ENCODE data around the gene PURA. TPM values are rescaled to one million over a fixed set of nuclear protein-coding genes. Genes with fewer than 3 reads are reported as not detected.

PURA gene
- total RNA-seq, 1 experiment from 2014 or later: 9.5 TPM

GRCh38 chr5:140075371-140075770, 38.5 kb upstream of the PURA start:
- ChIA-PET POLR2A (ENCODE audit: low non-redundant PET) (no interaction called here), CTCF (interaction anchor here (0.6 to 1.0 kb wide), 4 partner anchors 69 to 870 kb away, joined by 3 to 11 read pairs (median 6); no protein-coding TSS in a partner anchor)
- H3K9me3 ChIP-seq (ENCODE audit: low read depth, low read length, poor library complexity, severe bottlenecking): no peaks in the 10 kb centered on the region
- peak; percentile 10 for DNase-seq (ENCODE audit: low spot score)
- H3K27me3 ChIP-seq (replicated peaks; ENCODE audit: insufficient read depth, low read depth, low read length, poor library complexity): peaks cover 7% of the 10 kb centered on the region
- no peak overlapping the region for H3K27ac ChIP-seq (ENCODE audit: low read depth, low read length, poor library complexity, severe bottlenecking)
- TF ChIP-seq EZH2 (IDR thresholded peaks at IDR 0.05; ENCODE audit: borderline replicate concordance, low read depth, low read length, poor library complexity, severe bottlenecking): no peak
- peak; percentile 41 for TF ChIP-seq CTCF (conservative IDR thresholded peaks at IDR 0.05; ENCODE audit: low read depth, low read length)
- H3K36me3 ChIP-seq (ENCODE audit: insufficient read depth, low read length, poor library complexity, severe bottlenecking): no peaks in the 10 kb centered on the region
- intact Hi-C loops (cut with micrococcal nuclease; ENCODE audit: unreplicated experiment): no loop called here
- no TSS peak for BruUV-seq (replicated peaks)
- H3K4me3 ChIP-seq (ENCODE audit: low read depth, low read length, poor library complexity, severe bottlenecking): no peak overlapping the region
- H3K4me1 ChIP-seq (ENCODE audit: insufficient read depth, low read length, poor library complexity, severe bottlenecking): no peaks in the 10 kb centered on the region

GRCh38 chr5:140076142-140076541, 37.8 kb upstream of the PURA start:
- DNase-seq (ENCODE audit: low spot score): no peak

GRCh38 chr5:140076788-140077187, 37.1 kb upstream of the PURA start:
- Histone ChIP-seq H3K36me3 (ENCODE audit: insufficient read depth, low read length, poor library complexity, severe bottlenecking) (no peaks in the 10 kb centered on the region), H3K27ac (ENCODE audit: low read depth, low read length, poor library complexity, severe bottlenecking) (no peak overlapping the region), H3K9me3 (ENCODE audit: low read depth, low read length, poor library complexity, severe bottlenecking) (no peaks in the 10 kb centered on the region), H3K4me1 (ENCODE audit: insufficient read depth, low read length, poor library complexity, severe bottlenecking) (no peaks in the 10 kb centered on the region), H3K4me3 (ENCODE audit: low read depth, low read length, poor library complexity, severe bottlenecking) (no peak overlapping the region), H3K27me3 (replicated peaks; ENCODE audit: insufficient read depth, low read depth, low read length, poor library complexity) (peaks cover 3% of the 10 kb centered on the region)
- intact Hi-C loops (cut with micrococcal nuclease; ENCODE audit: unreplicated experiment): no loop called here
- CTCF ChIA-PET: no interaction called here
- POLR2A ChIA-PET (ENCODE audit: low non-redundant PET): no interaction called here
- TF ChIP-seq CTCF (conservative IDR thresholded peaks at IDR 0.05; ENCODE audit: low read depth, low read length) (no peak), EZH2 (IDR thresholded peaks at IDR 0.05; ENCODE audit: borderline replicate concordance, low read depth, low read length, poor library complexity, severe bottlenecking) (no peak)
- DNase-seq (ENCODE audit: low spot score): no peak
- no TSS peak for BruUV-seq (replicated peaks)

More at GRCh38 chr5:140076142-140076541, 37.8 kb upstream of the PURA start:
- Histone ChIP-seq H3K27ac (ENCODE audit: low read depth, low read length, poor library complexity, severe bottlenecking) (no peak overlapping the region), H3K4me1 (ENCODE audit: insufficient read depth, low read length, poor library complexity, severe bottlenecking) (no peaks in the 10 kb centered on the region), H3K9me3 (ENCODE audit: low read depth, low read length, poor library complexity, severe bottlenecking) (no peaks in the 10 kb centered on the region), H3K27me3 (replicated peaks; ENCODE audit: insufficient read depth, low read depth, low read length, poor library complexity) (peaks cover under 1% of the 10 kb centered on the region), H3K4me3 (ENCODE audit: low read depth, low read length, poor library complexity, severe bottlenecking) (no peak overlapping the region), H3K36me3 (ENCODE audit: insufficient read depth, low read length, poor library complexity, severe bottlenecking) (no peaks in the 10 kb centered on the region)
- no TSS peak for BruUV-seq (replicated peaks)
- TF ChIP-seq EZH2 (IDR thresholded peaks at IDR 0.05; ENCODE audit: borderline replicate concordance, low read depth, low read length, poor library complexity, severe bottlenecking) (no peak), CTCF (conservative IDR thresholded peaks at IDR 0.05; ENCODE audit: low read depth, low read length) (no peak)
- CTCF ChIA-PET: interaction anchor here (1.0 kb wide), 1 partner anchor 68 kb away, joined by 6 read pairs; no protein-coding TSS in a partner anchor
- intact Hi-C loops (cut with micrococcal nuclease; ENCODE audit: unreplicated experiment): no loop called here
- POLR2A ChIA-PET (ENCODE audit: low non-redundant PET): no interaction called here

All from A673 (cell line).